Measurements from ENCODE around the gene PLA2G2A. TPM values are rescaled to one million over a fixed set of nuclear protein-coding genes. Genes with fewer than 3 reads are reported as not detected.
"Not testable (repeated sequence)": the region's sequence is repeated elsewhere in the genome, so short reads cannot be mapped to it uniquely, and the experiment has no call there.

PLA2G2A gene
- total RNA-seq, 1 experiment from 2014 or later = not detected

DNA sequence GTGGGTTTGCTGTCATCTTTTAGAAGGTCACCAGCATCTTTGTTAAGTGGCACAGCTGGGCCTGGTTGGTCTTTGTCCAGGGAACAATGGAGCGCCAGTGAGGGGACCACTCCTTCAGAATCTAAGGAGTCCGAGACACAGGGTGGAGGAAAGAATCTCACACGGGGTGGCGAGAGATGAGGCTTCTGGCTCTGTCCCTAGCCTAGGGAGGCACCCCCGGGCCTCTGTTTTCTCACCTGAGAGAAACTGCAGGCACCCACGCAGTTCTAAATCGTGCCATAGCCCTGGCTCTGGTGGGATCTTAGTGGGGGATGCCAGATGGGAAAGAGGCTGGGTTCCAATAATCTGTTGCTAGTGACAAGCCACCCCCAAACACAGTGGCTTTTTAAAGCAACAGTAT lies 45.1 kb downstream of the PLA2G2A start:
- Histone ChIP-seq H3K4me1 (ENCODE audit: control insufficient read depth, insufficient read depth, low read length) (no peaks in the 10 kb centered on the region), H3K27ac (ENCODE audit: low read length) (no peak overlapping the region), H3K4me3 (ENCODE audit: low read depth in 2 of 2, low read length in 2 of 2) (no peak overlapping the region), H3K36me3 (ENCODE audit: control insufficient read depth, insufficient read depth, low read length) (no peaks in the 10 kb centered on the region), H3K27me3 (ENCODE audit: control insufficient read depth, insufficient read depth, low read length) (no peaks in the 10 kb centered on the region), H3K9me3 (ENCODE audit: control insufficient read depth, insufficient read depth, low read depth, low read length) (no peaks in the 10 kb centered on the region)
- intact Hi-C loops (cut with micrococcal nuclease; ENCODE audit: unreplicated experiment) (no loop called here), in situ Hi-C loops (cut with HindIII; ENCODE audit: low pct_unique_long_range_greater_than_20kb, low sequenced_read_pairs) (no loop called here)
- no TSS peak for BruUV-seq (replicated peaks)
- POLR2A ChIA-PET = no interaction called here
- TF ChIP-seq POLR2AphosphoS5 (IDR thresholded peaks at IDR 0.05; ENCODE audit: low read depth, low read length) (no peak), SIN3A (IDR thresholded peaks at IDR 0.05; ENCODE audit: borderline replicate concordance, insufficient read depth, low read depth, low read length) (no peak), TCF7L2 (IDR thresholded peaks at IDR 0.05; ENCODE audit: low read depth, low read length) (no peak)
- TF ChIP-seq, protein P1, sequence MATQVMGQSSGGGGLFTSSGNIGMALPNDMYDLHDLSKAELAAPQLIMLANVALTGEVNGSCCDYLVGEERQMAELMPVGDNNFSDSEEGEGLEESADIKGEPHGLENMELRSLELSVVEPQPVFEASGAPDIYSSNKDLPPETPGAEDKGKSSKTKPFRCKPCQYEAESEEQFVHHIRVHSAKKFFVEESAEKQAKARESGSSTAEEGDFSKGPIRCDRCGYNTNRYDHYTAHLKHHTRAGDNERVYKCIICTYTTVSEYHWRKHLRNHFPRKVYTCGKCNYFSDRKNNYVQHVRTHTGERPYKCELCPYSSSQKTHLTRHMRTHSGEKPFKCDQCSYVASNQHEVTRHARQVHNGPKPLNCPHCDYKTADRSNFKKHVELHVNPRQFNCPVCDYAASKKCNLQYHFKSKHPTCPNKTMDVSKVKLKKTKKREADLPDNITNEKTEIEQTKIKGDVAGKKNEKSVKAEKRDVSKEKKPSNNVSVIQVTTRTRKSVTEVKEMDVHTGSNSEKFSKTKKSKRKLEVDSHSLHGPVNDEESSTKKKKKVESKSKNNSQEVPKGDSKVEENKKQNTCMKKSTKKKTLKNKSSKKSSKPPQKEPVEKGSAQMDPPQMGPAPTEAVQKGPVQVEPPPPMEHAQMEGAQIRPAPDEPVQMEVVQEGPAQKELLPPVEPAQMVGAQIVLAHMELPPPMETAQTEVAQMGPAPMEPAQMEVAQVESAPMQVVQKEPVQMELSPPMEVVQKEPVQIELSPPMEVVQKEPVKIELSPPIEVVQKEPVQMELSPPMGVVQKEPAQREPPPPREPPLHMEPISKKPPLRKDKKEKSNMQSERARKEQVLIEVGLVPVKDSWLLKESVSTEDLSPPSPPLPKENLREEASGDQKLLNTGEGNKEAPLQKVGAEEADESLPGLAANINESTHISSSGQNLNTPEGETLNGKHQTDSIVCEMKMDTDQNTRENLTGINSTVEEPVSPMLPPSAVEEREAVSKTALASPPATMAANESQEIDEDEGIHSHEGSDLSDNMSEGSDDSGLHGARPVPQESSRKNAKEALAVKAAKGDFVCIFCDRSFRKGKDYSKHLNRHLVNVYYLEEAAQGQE (IDR thresholded peaks at IDR 0.05; ENCODE audit: insufficient read depth in 1 of 2, low read depth in 2 of 2, low read length in 1 of 2) = no peak
- TF ChIP-seq, protein P2, sequence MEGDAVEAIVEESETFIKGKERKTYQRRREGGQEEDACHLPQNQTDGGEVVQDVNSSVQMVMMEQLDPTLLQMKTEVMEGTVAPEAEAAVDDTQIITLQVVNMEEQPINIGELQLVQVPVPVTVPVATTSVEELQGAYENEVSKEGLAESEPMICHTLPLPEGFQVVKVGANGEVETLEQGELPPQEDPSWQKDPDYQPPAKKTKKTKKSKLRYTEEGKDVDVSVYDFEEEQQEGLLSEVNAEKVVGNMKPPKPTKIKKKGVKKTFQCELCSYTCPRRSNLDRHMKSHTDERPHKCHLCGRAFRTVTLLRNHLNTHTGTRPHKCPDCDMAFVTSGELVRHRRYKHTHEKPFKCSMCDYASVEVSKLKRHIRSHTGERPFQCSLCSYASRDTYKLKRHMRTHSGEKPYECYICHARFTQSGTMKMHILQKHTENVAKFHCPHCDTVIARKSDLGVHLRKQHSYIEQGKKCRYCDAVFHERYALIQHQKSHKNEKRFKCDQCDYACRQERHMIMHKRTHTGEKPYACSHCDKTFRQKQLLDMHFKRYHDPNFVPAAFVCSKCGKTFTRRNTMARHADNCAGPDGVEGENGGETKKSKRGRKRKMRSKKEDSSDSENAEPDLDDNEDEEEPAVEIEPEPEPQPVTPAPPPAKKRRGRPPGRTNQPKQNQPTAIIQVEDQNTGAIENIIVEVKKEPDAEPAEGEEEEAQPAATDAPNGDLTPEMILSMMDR (IDR thresholded peaks at IDR 0.05) = no peak
- ATAC-seq = no peak
- DNase-seq (ENCODE audit: low read depth, low spot score) = no peak
- CTCF ChIA-PET = interaction anchor here (0.7 kb wide), 1 partner anchor 357 kb away, joined by 3 read pairs; the partner anchor contains the start of gene VWA5B1

DNA sequence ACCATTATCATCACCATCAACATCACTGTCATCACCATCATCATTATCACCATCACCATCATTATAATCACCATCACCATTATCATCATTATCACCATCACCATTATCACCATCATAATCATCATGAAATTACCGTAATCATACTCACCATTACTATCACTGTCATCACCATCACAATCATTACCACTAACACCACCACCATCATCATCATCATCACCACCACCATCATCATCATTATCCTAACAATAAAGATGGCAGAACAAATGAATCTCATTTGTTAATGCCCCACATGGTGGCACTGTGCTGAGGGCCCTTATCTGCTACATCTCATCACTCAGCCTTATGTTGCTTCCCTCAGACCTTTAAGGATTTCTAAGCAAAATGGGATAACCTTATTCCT lies 46.6 kb downstream of the PLA2G2A start:
- in situ Hi-C loops (cut with HindIII; ENCODE audit: low pct_unique_long_range_greater_than_20kb, low sequenced_read_pairs) = no loop called here
- Histone ChIP-seq H3K4me3 (ENCODE audit: low read depth in 2 of 2, low read length in 2 of 2) (no peak overlapping the region), H3K36me3 (ENCODE audit: control insufficient read depth, insufficient read depth, low read length) (no peaks in the 10 kb centered on the region), H3K27me3 (ENCODE audit: control insufficient read depth, insufficient read depth, low read length) (no peaks in the 10 kb centered on the region), H3K9me3 (ENCODE audit: control insufficient read depth, insufficient read depth, low read depth, low read length) (no peaks in the 10 kb centered on the region), H3K27ac (ENCODE audit: low read length) (no peak overlapping the region), H3K4me1 (ENCODE audit: control insufficient read depth, insufficient read depth, low read length) (no peaks in the 10 kb centered on the region)
- DNase-seq (ENCODE audit: low read depth, low spot score) = no peak
- intact Hi-C loops (cut with micrococcal nuclease; ENCODE audit: unreplicated experiment) = no loop called here
- BruUV-seq (replicated peaks) = no TSS peak
- ChIA-PET POLR2A (no interaction called here), CTCF (no interaction called here)
- TF ChIP-seq, protein P1 (IDR thresholded peaks at IDR 0.05; ENCODE audit: insufficient read depth in 1 of 2, low read depth in 2 of 2, low read length in 1 of 2) = no peak
- TF ChIP-seq SIN3A (IDR thresholded peaks at IDR 0.05; ENCODE audit: borderline replicate concordance, insufficient read depth, low read depth, low read length) = no peak
- no peak for TF ChIP-seq POLR2AphosphoS5 (IDR thresholded peaks at IDR 0.05; ENCODE audit: low read depth, low read length)
- TF ChIP-seq, protein P2 (IDR thresholded peaks at IDR 0.05) = no peak
- no peak for TF ChIP-seq TCF7L2 (IDR thresholded peaks at IDR 0.05; ENCODE audit: low read depth, low read length)
- no peak for ATAC-seq

DNA sequence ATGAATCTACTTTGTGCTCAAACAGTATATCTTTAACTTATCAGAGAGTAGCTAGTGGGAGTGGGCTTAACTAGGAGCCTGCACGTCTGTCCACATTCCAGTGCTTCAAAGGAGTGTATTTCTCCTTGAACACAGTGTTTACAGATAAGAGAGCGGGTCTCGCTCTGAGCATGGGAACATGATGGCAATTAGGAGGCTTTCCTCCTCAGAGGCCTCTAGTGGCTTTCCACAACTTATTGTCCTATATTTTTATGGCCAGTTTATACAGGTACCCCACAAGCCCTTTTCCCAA lies 52.3 kb downstream of the PLA2G2A start:
- H3K27me3 ChIP-seq (ENCODE audit: control insufficient read depth, insufficient read depth, low read length); intact Hi-C loops (cut with micrococcal nuclease; ENCODE audit: unreplicated experiment); ATAC-seq; BruUV-seq (replicated peaks); H3K4me1 ChIP-seq (ENCODE audit: control insufficient read depth, insufficient read depth, low read length); H3K36me3 ChIP-seq (ENCODE audit: control insufficient read depth, insufficient read depth, low read length); DNase-seq (ENCODE audit: low read depth, low spot score); H3K9me3 ChIP-seq (ENCODE audit: control insufficient read depth, insufficient read depth, low read depth, low read length); H3K4me3 ChIP-seq (ENCODE audit: low read depth in 2 of 2, low read length in 2 of 2); POLR2A ChIA-PET; in situ Hi-C loops (cut with HindIII; ENCODE audit: low pct_unique_long_range_greater_than_20kb, low sequenced_read_pairs); H3K27ac ChIP-seq (ENCODE audit: low read length): not testable (repeated sequence)
- CTCF ChIA-PET = interaction anchor here (0.6 kb wide), 2 partner anchors 10 to 504 kb away, joined by 3 to 4 read pairs; no protein-coding TSS in a partner anchor

Data from Panc1 (cell line).